Panc1 (cell line): ENCODE measurements around the gene KLK4. TPM values are rescaled to one million over a fixed set of nuclear protein-coding genes. Genes with fewer than 3 reads are reported as not detected.

ENCODE experiments used
- ATAC-seq: fragments of 200-7000 bp; cut with Tn5 transposase; 2 replicates; pipeline ENCODE4 v1.9.1; 2020; ENCODE audit warnings: mild to moderate bottlenecking, moderate library complexity
- Bru-seq: library from RNA; stranded (reverse); fragments of 400-500 nt; gene quantifications from one replicate; lab custom pipeline; 2021; lab: Mats Ljungman, UMichigan
- BruChase-seq, 2 experiments: library from RNA; stranded (reverse); fragments of 400-500 nt; gene quantifications; one replicate each; lab custom pipeline; 2021; lab: Mats Ljungman, UMichigan
- BruUV-seq: library from RNA; stranded (reverse); fragments of 400-500 nt; replicated peaks from 2 replicates; lab custom pipeline; 2021; lab: Mats Ljungman, UMichigan
- CTCF ChIA-PET: fragments of 300-600 bp; sonication (Branson Sonifier 250); formaldehyde crosslinking; loops from one replicate; lab custom pipeline; 2022; ENCODE audit warnings: antibody characterized with exemption; lab: Charles Lee
- POLR2A ChIA-PET: fragments of 300-600 bp; sonication (Branson Sonifier 250); formaldehyde crosslinking; loops from one replicate; lab custom pipeline; 2022; ENCODE audit warnings: antibody characterized with exemption; lab: Charles Lee
- DNase-seq: peaks from one replicate; pipeline ENCODE4 v3.0.0-alpha.2; 2010; ENCODE audit warnings: low read depth, low spot score
- H3K27ac ChIP-seq: 2 replicates; pipeline ENCODE4 v1.5.1; 2011; ENCODE audit warnings: mild to moderate bottlenecking, low read length, inconsistent platforms
- H3K27me3 ChIP-seq: fragments of 200-500 bp; sonication (Bioruptor generic); 2 replicates; pipeline ENCODE4 v1.6.0; 2014; ENCODE audit warnings: low read length, inconsistent platforms; ENCODE audit not compliant: control insufficient read depth, insufficient read depth
- H3K36me3 ChIP-seq: fragments of 200-500 bp; sonication (Bioruptor generic); 2 replicates; pipeline ENCODE4 v1.5.1; 2014; ENCODE audit warnings: inconsistent platforms, mild to moderate bottlenecking, low read length, moderate library complexity; ENCODE audit not compliant: control insufficient read depth, insufficient read depth
- H3K4me1 ChIP-seq: 2 replicates; pipeline ENCODE4 v1.5.1; 2011; ENCODE audit warnings: inconsistent platforms, mild to moderate bottlenecking, low read length, moderate library complexity; ENCODE audit not compliant: control insufficient read depth, insufficient read depth
- H3K4me3 ChIP-seq, 2 experiments: 2 replicates each; pipeline ENCODE4 v1.5.1; 2011 to 2012; ENCODE audit warnings: low read depth in 2 of 2, low read length in 2 of 2, mild to moderate bottlenecking in 2 of 2, inconsistent platforms in 1 of 2, moderate library complexity in 1 of 2
- H3K9me3 ChIP-seq: fragments of 200-500 bp; sonication (Bioruptor generic); 2 replicates; pipeline ENCODE4 v1.5.1; 2014; ENCODE audit warnings: low read depth, mild to moderate bottlenecking, inconsistent platforms, low read length, moderate library complexity; ENCODE audit not compliant: control insufficient read depth, insufficient read depth
- POLR2AphosphoS5 ChIP-seq: IDR thresholded peaks from 2 replicates; pipeline ENCODE4 v1.6.1; 2012; ENCODE audit warnings: mild to moderate bottlenecking, low read depth, low read length, moderate library complexity
- SIN3A ChIP-seq: IDR thresholded peaks from 2 replicates; pipeline ENCODE4 v1.6.1; 2012; ENCODE audit warnings: low read depth, mild to moderate bottlenecking, low read length, moderate library complexity, borderline replicate concordance; ENCODE audit not compliant: insufficient read depth
- TCF7L2 ChIP-seq: IDR thresholded peaks from 2 replicates; pipeline ENCODE4 v1.6.1; 2011; ENCODE audit warnings: mild to moderate bottlenecking, low read depth, low read length, inconsistent platforms
- in situ Hi-C: cut with HindIII; loops from 2 replicates; pipeline ENCODE4 v1.10.0; 2016; ENCODE audit warnings: low sequenced_read_pairs, low pct_unique_long_range_greater_than_20kb
- intact Hi-C: fragments of 100-400 bp; cut with micrococcal nuclease; formaldehyde crosslinking; loops from one replicate; pipeline ENCODE4 v1.10.0; 2022; ENCODE audit not compliant: unreplicated experiment
- long read RNA-seq: library from polyadenylated mRNA; unstranded; transcript quantifications from one replicate; pipeline ENCODE4 v2.0.0, GENCODE V29; 2021; ENCODE audit not compliant: unreplicated experiment
- polyA plus RNA-seq: library from polyadenylated mRNA; unstranded; fragments of >200 nt; gene quantifications from one replicate; pipeline ENCODE4 v1.2.1, GENCODE V29; 2012; ENCODE audit warnings: missing spikeins; ENCODE audit not compliant: insufficient read length
- total RNA-seq: library from RNA; stranded (reverse); gene quantifications from one replicate; pipeline ENCODE4 v1.2.1, GENCODE V29; 2021; ENCODE audit not compliant: unreplicated experiment
- TF ChIP-seq, protein P1 (sequence below): fragments of 450-650 bp; IDR thresholded peaks from 2 replicates; pipeline ENCODE4 v1.5.1; 2017; ENCODE audit warnings: mild to moderate bottlenecking
- TF ChIP-seq, protein P2 (sequence below), 2 experiments: IDR thresholded peaks; 2 replicates each; pipeline ENCODE4 v1.6.1; 2011 to 2012; ENCODE audit warnings: low read depth in 2 of 2, control low read depth in 1 of 2, low read length in 1 of 2, mild to moderate bottlenecking in 1 of 2, moderate library complexity in 1 of 2; ENCODE audit not compliant: insufficient read depth in 1 of 2

Gene KLK4, protein sequence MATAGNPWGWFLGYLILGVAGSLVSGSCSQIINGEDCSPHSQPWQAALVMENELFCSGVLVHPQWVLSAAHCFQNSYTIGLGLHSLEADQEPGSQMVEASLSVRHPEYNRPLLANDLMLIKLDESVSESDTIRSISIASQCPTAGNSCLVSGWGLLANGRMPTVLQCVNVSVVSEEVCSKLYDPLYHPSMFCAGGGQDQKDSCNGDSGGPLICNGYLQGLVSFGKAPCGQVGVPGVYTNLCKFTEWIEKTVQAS
- total RNA-seq (not detected), Bru-seq, nascent RNA (percentile 12 among the genes with signal in this experiment), BruChase-seq, experiment 1, labeled RNA remaining after a 2-hour chase (not detected), BruChase-seq, experiment 2, labeled RNA remaining after a 6-hour chase (not detected)
- polyA plus RNA-seq, result 0.38 TPM
- long read RNA-seq, result 0 reads

DNA sequence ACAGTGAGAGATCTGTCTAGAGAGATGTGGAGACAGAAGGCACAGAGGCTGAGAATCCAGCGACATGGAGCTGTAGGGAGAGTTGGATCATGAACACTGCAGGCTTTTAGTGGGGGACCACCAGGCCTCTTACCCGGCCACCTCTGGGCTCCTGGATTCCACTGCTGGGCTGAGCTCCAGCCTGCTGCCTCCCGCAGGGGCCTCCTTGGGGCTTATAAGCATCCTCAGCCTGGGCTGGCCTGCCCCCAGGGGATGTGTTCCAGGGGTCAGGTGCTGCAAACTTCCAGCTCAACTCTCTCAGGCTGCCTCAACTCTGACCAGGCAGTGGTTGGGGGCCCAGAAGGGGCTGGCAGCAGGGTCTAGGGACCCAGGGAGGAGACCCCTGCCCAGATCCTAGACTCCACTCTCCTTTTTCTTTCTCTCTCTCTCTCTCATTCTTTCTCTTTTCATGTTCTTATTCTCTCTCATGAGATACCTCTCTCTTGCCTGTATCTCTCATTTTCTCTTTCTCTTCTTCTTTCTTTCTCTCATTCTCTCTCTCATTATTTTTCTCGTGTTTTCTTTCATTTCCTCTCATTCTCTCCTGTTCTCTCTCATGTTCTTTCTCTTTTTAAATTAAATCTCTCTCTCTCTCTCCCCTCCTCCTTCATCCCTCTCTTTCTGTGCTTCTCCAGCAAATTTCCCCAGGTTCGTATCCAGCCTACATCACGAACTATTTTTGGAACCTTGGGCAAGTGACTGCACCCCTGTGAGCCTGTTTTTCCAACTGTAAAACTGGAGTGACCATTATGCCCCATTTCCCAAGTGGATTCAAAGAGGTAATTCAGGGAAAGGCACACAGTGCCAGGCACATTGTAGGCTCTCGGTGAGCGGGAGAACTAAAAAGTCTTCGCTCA, at the start of gene KLK4:
KLK4 (minus strand) TSS at position 190 of the 896 bp plus-strand sequence. CDS start 657 bp downstream, outside the sequence.
- H3K27me3 ChIP-seq, result peaks cover 8% of the 10 kb centered on the region
- no peak within 1 kb of the TSS for H3K27ac ChIP-seq
- no peak within 1 kb of the TSS for H3K4me3 ChIP-seq
- ChIA-PET CTCF (no interaction called here), POLR2A (no interaction called here)
- no peaks in the 10 kb centered on the region for H3K36me3 ChIP-seq
- DNase-seq (no peak), ATAC-seq (no peak)
- no TSS peak for BruUV-seq
- no peaks in the 10 kb centered on the region for H3K4me1 ChIP-seq
- no peaks in the 10 kb centered on the region for H3K9me3 ChIP-seq
- in situ Hi-C loops (no loop called here), intact Hi-C loops (no loop called here)
- no peak for TF ChIP-seq TCF7L2
- TF ChIP-seq, protein P1, sequence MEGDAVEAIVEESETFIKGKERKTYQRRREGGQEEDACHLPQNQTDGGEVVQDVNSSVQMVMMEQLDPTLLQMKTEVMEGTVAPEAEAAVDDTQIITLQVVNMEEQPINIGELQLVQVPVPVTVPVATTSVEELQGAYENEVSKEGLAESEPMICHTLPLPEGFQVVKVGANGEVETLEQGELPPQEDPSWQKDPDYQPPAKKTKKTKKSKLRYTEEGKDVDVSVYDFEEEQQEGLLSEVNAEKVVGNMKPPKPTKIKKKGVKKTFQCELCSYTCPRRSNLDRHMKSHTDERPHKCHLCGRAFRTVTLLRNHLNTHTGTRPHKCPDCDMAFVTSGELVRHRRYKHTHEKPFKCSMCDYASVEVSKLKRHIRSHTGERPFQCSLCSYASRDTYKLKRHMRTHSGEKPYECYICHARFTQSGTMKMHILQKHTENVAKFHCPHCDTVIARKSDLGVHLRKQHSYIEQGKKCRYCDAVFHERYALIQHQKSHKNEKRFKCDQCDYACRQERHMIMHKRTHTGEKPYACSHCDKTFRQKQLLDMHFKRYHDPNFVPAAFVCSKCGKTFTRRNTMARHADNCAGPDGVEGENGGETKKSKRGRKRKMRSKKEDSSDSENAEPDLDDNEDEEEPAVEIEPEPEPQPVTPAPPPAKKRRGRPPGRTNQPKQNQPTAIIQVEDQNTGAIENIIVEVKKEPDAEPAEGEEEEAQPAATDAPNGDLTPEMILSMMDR, result no peak

- Histone ChIP-seq H3K36me3 (no peaks in the 10 kb centered on the region), H3K27me3 (no peaks in the 10 kb centered on the region; the same call in 1 of the 2 replicates), H3K4me3 (no peak overlapping the region), H3K27ac (no peak overlapping the region), H3K4me1 (no peaks in the 10 kb centered on the region), H3K9me3 (no peaks in the 10 kb centered on the region)
- DNase-seq (no peak), ATAC-seq (peak; percentile 58; the same call in 1 of the 2 replicates)
- in situ Hi-C loops (no loop called here), intact Hi-C loops (no loop called here)
- ChIA-PET CTCF (no interaction called here), POLR2A (no interaction called here)
- TF ChIP-seq, protein P1, result no peak
- TF ChIP-seq, protein P2, sequence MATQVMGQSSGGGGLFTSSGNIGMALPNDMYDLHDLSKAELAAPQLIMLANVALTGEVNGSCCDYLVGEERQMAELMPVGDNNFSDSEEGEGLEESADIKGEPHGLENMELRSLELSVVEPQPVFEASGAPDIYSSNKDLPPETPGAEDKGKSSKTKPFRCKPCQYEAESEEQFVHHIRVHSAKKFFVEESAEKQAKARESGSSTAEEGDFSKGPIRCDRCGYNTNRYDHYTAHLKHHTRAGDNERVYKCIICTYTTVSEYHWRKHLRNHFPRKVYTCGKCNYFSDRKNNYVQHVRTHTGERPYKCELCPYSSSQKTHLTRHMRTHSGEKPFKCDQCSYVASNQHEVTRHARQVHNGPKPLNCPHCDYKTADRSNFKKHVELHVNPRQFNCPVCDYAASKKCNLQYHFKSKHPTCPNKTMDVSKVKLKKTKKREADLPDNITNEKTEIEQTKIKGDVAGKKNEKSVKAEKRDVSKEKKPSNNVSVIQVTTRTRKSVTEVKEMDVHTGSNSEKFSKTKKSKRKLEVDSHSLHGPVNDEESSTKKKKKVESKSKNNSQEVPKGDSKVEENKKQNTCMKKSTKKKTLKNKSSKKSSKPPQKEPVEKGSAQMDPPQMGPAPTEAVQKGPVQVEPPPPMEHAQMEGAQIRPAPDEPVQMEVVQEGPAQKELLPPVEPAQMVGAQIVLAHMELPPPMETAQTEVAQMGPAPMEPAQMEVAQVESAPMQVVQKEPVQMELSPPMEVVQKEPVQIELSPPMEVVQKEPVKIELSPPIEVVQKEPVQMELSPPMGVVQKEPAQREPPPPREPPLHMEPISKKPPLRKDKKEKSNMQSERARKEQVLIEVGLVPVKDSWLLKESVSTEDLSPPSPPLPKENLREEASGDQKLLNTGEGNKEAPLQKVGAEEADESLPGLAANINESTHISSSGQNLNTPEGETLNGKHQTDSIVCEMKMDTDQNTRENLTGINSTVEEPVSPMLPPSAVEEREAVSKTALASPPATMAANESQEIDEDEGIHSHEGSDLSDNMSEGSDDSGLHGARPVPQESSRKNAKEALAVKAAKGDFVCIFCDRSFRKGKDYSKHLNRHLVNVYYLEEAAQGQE (IDR thresholded peaks at IDR 0.05; ENCODE audit: insufficient read depth in 1 of 2, low read depth in 2 of 2, low read length in 1 of 2), result no peak
- TF ChIP-seq TCF7L2 (no peak), SIN3A (no peak), POLR2AphosphoS5 (no peak)
- BruUV-seq, result no TSS peak
These were observed 48.7 kb upstream of the KLK4 start for GRCh38 chr19:50959731-50960500.
